AG04449 (cell line): ENCODE measurements around the gene GNAL.
"Not testable (repeated sequence)": the region's sequence is repeated elsewhere in the genome, so short reads cannot be mapped to it uniquely, and the experiment has no call there.

ENCODE experiments used
- CTCF ChIA-PET: fragments of 350-600 bp; formaldehyde crosslinking; extraction: SDS; loops from one replicate; lab custom pipeline; 2021; ENCODE audit warnings: antibody characterized with exemption; lab: Yijun Ruan, JAX
- POLR2A ChIA-PET: fragments of 400-600, 350-600 bp; formaldehyde crosslinking; extraction: SDS; loops from one replicate; lab custom pipeline; 2020; ENCODE audit warnings: antibody characterized with exemption, inconsistent platforms; lab: Yijun Ruan, JAX
- DNase-seq: peaks from one replicate; pipeline ENCODE4 v3.0.0-alpha.2; 2010; ENCODE audit warnings: low read depth, low spot score
- H3K4me3 ChIP-seq: 2 replicates; pipeline ENCODE4 v1.5.1; 2011; ENCODE audit warnings: low read depth, mild to moderate bottlenecking, control low read depth, low read length
- TF ChIP-seq, protein P1 (sequence below): IDR thresholded peaks from one replicate; pipeline ENCODE4 v1.5.1; 2011; ENCODE audit warnings: mild to moderate bottlenecking, moderate library complexity, low read length, control low read depth, inconsistent platforms; ENCODE audit not compliant: insufficient read depth; ENCODE audit errors: missing control alignments

Gene GNAL

DNA sequence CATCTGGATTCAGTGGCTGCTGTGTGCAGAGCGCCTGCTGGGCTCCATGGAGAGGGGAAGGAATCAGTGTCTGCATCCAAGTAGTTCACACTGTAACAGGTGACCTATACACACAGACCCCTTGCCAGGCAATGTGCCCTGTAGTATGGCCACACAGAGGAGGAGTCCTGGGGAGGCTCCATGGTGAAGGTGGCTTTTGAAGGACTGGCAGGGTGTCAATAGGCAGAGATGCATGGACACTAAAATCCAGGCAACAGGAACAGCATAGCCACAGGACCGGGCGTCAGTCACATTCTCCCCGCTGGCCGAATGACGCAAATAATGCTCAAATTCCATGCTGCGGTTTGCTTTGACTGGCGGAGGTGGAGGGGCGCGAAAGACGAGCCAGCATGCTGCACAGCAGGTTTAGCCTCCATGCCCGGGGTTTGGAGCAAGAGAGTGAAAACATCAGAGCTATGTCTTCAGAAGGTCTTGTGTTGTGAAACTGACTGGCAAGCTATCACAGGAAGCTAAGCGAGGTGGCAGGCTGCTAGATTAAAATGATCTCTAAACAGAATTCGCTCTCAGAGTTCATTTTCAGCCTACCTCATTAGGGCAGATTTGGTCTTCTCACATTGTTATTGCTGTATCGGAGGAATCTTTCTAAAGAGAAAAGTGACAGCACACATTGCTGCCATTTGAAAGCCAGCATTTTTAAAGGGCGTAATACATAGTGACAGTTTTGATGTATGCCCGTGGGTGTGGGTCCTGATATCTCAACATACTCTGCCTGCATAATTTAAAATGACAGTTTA, 161.0 kb downstream of the GNAL start:
- peak overlapping the region; percentile 96 for H3K4me3 ChIP-seq
- CTCF ChIA-PET, result interaction anchor here (1.0 to 2.2 kb wide), 4 partner anchors 15 to 188 kb away, joined by 3 to 11 read pairs (median 3); no protein-coding TSS in a partner anchor
- POLR2A ChIA-PET, result interaction anchor here (0.6 kb wide), 1 partner anchor 226 kb away, joined by 3 read pairs; no protein-coding TSS in a partner anchor
- TF ChIP-seq, protein P1, sequence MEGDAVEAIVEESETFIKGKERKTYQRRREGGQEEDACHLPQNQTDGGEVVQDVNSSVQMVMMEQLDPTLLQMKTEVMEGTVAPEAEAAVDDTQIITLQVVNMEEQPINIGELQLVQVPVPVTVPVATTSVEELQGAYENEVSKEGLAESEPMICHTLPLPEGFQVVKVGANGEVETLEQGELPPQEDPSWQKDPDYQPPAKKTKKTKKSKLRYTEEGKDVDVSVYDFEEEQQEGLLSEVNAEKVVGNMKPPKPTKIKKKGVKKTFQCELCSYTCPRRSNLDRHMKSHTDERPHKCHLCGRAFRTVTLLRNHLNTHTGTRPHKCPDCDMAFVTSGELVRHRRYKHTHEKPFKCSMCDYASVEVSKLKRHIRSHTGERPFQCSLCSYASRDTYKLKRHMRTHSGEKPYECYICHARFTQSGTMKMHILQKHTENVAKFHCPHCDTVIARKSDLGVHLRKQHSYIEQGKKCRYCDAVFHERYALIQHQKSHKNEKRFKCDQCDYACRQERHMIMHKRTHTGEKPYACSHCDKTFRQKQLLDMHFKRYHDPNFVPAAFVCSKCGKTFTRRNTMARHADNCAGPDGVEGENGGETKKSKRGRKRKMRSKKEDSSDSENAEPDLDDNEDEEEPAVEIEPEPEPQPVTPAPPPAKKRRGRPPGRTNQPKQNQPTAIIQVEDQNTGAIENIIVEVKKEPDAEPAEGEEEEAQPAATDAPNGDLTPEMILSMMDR, result no peak
- peak; percentile 77 for DNase-seq

DNA sequence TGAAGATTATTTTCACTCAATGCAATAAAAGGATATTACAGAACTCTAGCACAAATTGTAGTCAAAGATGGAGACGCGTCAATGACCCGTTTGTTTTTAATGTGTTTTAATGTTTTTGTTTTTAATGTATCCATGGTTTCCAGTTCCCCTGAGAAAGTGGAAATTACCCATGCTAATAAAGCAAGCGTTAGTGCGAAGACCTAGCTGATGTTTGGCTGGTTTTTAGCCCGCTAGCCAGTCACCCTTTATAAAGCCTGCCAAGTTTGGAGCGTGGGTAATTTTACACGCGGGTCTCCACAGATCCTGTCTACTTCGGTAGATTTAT, 161.7 kb downstream of the GNAL start:
- CTCF ChIA-PET, result interaction anchor here (1.0 to 2.2 kb wide), 3 partner anchors 118 to 188 kb away, joined by 3 to 11 read pairs (median 3); no protein-coding TSS in a partner anchor
- TF ChIP-seq, protein P1, result no peak
- peak overlapping the region; percentile 96 for H3K4me3 ChIP-seq
- no peak for DNase-seq
- POLR2A ChIA-PET, result no interaction called here

DNA sequence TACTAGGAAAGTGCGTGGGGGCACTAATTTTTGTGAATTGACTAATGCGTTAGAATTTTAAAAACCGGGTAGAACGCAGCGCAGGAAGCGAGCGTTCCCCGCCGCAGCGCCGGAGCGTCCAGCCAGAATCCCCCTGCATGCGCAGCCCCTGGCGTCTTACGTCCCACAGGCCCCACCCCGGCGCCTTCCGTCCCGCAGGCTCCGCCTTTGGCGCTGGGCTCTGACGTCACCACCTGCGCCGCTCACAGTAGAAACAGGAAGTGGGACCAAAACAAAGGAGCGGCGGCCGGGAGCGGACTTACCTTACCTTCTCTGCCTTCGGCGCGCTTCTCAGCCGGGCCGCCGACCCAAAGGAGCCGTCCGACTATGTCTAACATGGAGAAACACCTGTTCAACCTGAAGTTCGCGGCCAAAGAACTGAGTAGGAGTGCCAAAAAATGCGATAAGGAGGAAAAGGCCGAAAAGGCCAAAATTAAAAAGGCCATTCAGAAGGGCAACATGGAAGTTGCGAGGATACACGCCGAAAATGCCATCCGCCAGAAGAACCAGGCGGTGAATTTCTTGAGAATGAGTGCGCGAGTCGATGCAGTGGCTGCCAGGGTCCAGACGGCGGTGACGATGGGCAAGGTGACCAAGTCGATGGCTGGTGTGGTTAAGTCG, 162.2 kb downstream of the GNAL start, which contains the start of gene CHMP1B:
TSS of gene CHMP1B (plus strand) at position 268 of the 660 bp plus-strand sequence. CDS start at position 367, 99 bp downstream.
- TF ChIP-seq, protein P1, result no peak
- peak; percentile 87 for DNase-seq
- ChIA-PET CTCF (interaction anchor here (1.4 kb wide), 1 partner anchor 187 kb away, joined by 3 read pairs; no protein-coding TSS in a partner anchor), POLR2A (no interaction called here)
- peak within 1 kb of the TSS; percentile 96 for H3K4me3 ChIP-seq

DNA sequence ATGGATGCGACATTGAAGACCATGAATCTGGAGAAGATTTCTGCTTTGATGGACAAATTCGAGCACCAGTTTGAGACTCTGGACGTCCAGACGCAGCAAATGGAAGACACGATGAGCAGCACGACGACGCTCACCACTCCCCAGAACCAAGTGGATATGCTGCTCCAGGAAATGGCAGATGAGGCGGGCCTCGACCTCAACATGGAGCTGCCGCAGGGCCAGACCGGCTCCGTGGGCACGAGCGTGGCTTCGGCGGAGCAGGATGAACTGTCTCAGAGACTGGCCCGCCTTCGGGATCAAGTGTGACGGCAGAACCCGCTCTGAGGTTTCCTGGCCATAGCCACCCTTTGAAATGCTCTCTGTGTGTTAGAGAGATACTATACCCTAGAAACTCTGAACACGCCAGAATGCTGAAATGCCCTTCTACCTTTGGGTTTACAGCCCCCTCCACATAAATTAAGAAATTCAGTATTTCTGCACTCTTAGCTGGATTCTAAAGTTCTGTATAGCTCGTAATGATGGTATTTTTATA, 162.8 kb downstream of the GNAL start:
- ChIA-PET POLR2A (no interaction called here), CTCF (no interaction called here)
- peak overlapping the region; percentile 96 for H3K4me3 ChIP-seq
- DNase-seq, result no peak
- TF ChIP-seq, protein P1, result no peak

DNA sequence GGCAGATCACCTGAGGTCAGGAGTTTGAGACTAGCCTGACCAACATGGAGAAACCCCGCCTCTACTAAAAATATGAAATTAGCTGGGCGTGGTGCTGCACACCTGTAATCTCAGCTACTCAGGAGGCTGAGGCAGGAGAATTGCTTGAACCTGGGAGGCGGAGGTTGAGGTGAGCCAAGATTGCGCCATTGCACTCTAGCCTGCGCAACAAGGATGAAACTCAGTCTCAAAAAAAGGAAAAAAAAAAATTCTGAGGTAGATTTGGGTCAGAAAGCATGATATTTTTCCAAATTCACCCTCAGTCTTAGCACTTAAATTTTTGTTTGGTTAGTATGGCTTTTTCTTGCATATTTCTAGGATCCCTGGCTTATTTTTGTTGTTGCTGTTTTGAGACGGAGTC, 165.5 kb downstream of the GNAL start:
- H3K4me3 ChIP-seq, CTCF ChIA-PET, DNase-seq, POLR2A ChIA-PET: not testable (repeated sequence)

DNA sequence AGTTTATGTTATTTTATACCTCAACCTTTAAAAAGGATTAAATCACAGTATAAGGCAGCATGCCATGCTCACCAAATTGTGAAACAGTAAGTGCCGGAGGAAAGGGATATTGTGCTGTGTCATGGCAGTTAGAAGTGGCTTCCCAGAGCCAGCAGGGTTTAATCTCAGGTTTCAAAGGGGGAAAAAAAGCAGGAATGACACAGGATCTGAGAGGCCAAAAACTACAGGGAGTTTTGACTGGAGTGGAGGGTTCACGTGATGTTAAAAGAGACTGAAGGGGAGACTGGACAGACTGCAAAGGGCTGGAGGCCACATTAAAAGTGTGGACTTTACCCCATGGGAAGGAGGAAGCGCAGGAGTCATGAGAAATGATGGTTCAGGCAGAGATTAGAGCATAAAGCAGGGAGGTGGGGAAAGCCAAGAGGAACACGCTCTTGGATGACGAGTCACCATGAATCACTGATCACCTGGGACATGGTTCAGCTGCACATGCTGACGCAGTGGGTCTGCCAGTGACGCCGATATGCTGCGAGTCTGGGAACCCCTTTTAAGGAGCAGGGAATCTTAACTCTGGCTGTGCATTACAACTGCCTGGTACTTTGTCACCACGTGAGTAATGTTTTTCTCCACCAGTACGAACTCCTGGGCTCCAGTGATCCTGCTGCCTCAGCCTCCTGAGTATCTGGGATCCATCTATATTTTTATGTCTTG, 168.3 kb downstream of the GNAL start:
- TF ChIP-seq, protein P1, result no peak
- POLR2A ChIA-PET, result no interaction called here
- CTCF ChIA-PET, result no interaction called here
- peak overlapping the region; percentile 47 for H3K4me3 ChIP-seq
- DNase-seq, result peak; percentile 98
